ENCODE results near the gene ZDHHC11B.

Gene ZDHHC11B

DNA sequence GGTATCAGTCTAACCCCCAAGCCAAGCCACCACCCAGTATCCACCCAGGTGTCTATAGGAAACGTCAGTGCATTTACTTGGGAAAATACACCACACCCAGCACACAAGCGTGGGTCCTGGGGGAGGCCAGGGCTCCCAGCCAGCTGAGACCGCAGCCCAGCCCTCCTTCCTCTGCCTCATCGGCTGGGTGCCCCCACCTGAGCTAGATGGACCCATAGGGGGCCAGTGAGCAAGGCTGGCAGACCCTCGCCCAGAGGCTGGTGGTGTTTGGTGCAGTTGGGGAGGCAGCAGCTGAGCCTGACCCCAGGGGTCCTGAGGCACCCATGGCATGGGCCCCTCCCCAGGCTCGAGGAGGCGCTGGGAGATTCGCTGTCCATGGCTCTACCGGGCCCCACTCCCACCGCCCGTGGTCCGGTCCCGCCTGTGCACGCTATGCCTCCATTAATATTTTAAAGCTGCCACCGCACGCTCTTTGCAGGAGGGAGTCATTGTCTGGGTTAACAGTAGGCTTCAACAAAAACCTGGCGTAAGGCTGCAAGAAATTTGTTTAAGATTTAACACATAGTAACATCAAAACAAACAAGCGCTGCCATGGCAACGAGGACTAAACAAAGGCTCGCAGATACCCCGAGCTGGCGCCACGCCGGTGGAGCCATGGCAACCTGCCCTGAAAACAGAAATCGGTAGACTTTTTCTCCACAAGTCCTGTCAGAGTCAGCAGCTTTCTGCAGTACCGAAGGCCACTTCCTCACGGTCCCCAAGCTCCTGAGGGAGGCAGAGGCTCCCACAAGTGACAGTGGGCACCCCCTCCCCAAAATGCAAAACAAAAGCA, 112.0 kb downstream of the ZDHHC11B start:
- peak; percentile 75 for DNase-seq (ENCODE audit: low spot score)

DNA sequence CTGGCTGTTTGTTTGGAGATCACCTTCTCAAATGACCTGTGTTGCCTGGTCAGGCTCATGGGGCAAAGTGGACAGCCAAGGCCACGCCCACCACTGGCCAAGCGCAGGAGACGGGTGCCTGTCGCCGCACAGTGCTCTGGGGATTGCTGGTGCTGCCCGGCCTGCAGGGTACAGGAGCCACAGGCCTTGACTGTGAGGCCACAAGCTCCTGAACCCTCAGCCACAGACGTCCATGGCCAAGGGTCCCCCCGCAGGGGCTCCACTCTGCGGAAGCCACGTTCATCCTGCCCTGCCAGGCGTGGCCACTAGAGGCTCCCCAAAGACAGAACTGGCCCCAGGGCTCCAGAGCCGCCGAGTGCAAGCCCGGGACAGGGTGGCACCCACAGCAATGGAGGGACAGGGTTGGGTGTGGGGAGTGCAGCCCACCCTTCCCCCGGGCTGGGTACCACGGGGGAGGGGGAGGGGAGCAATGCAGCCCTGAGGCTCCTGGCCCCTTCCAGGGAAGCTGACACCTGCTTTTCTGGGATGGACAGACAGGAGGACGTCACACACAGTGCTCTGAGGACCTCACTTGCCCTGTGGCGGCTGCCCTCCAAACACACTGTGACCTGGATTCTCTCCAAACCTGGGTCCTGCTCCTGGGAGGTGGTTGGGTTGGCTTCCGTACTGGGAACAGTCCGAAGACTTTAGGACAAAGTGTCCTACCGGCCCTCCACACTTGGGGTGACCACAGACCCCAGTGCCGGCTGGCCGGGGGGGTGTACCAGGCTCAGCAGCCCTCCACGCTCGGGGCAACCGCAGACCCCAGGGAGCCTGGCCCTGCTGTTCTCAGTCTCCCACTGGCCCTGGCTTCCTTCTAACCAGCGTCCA, 112.8 kb downstream of the ZDHHC11B start:
- DNase-seq (ENCODE audit: low spot score), result peak; percentile 82

DNA sequence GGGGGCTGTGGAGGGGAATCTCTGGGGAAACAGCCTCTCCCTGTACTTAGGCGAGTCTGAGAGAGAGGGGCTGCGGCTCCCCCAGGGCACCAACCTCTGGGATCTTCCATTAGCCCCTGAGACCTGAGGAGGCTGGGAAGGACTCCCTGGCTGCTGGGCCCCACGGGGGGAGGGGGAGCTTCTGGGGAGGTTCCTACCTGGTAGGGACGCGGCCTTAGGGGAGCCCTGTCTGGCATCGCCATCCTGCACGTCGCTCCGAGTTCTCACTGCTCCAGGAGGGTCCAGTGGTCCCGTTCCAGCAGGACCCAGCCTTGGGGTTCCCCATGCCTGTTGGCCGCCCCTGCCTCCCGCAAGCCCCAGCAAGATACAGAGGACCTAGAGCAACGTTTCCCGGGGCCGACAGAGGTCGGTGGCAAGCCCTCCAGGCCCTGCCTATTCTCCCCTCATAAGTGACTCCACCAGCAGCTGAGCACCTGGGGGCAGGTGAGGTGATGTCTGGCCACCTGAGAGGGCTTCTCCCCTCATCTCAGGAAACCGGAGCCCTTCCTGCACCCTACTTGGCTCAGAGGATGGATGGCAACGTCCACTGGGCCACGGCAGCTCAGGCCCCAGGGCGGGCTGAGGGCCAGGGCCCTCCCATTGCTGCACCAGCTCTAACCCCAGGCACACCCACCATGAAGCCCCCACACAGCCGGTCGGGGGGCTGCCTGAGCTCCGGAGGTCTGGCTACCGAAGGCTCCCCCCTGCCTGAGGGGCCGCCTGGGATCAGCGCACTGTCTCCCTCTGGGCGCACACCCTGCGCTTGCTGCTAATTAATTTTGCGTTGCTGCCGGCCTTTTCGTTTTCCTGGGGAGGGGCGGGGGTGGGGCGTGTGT, 113.9 kb downstream of the ZDHHC11B start:
- no peak for DNase-seq (ENCODE audit: low spot score)

DNA sequence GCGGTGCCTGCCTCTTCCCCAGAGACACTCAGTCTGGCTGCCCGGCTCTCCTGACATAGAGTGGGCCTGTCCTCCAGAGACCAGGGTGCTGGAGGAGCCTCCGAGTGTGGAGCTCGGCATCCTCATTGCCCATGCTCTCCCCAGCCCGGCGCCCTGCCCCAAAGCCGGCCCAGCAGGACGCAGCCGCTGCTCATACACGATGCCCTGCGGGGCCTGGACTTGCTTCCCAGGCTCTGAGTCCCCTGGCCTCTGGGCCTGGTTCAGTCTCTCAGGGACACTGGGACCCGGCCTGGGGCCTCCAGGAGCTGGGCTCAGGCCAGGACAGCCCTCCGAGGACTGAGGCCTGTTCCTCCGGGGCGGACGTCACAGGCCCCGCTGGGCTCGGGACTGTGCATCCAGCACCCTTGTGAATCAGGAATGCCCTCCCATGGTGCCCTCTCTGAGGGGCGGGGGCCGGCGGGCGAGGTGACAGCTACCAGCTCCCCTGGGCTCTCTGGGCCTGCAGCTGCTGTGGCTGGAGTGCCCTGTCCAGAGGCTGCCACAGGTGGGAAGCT, 114.6 kb downstream of the ZDHHC11B start:
- DNase-seq (ENCODE audit: low spot score), result no peak

DNA sequence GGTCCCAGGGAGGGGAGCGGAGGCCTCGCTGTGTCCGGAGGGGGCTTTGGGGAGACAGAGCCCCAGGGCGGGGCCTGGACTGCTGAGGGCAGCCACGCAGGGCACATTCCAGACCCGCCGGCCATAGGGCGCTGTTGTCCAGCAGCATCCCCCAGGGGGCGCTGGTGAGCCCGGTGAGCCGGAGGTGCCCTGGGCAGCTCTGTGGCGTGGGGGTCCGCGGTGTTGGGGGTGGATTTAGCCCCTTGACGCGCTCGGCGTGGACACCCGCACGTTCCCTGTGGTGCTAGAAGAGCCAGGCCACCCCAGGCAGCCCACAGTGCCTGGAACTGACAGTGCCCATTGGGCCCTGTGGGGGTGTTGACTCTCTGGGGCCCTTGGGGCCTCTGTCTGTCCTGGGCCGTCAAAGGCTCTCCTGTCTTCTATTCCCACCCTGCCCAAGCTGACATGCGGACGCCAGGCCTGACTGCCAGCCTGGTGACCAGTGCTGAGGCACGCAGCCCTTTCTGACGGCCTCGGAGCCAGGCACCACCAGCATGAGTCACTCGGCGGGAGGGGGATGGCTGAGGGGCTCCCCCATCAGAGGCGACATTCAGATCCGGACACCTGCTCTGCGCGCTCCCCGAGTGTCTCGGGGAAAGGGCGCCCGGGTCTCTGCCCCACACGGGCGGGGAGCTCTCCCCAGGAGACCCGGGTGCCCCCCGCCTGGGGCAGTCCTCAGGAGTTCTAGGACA, 115.3 kb downstream of the ZDHHC11B start:
- DNase-seq (ENCODE audit: low spot score), result peak; percentile 98

DNA sequence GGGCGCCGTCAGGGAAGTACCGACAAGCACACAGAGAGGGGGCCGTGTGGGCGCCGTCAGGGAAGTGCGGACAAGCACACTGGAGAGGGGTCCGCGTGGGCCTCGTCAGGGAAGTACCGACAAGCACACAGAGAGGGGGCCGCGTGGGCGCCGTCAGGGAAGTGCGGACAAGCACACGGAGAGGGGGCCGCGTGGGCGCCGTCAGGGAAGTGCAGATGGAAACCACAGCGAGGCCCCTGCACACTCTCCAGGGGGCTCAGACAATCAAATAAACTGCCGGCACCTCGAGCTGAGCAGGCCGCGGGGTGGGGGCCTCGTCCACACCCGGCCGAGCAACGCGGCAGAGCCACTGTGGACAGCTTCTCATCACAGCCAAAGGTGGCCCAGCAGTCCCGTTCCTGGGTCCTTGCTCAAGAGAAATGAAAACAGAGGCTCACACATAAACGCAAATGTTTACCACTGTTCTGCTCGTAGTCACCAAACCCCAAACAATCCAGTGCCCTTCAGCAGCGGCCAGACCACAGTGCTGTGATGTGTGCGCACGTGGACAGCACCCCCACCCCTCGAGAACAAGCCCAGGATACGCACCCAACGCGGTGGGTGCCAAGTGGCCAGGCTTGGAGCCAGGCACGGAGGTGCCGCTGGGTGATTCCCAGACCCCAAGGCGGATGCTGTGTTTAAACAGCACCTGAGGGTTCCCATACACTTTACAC, 116.1 kb downstream of the ZDHHC11B start:
- peak; percentile 52 for DNase-seq (ENCODE audit: low spot score)

DNA sequence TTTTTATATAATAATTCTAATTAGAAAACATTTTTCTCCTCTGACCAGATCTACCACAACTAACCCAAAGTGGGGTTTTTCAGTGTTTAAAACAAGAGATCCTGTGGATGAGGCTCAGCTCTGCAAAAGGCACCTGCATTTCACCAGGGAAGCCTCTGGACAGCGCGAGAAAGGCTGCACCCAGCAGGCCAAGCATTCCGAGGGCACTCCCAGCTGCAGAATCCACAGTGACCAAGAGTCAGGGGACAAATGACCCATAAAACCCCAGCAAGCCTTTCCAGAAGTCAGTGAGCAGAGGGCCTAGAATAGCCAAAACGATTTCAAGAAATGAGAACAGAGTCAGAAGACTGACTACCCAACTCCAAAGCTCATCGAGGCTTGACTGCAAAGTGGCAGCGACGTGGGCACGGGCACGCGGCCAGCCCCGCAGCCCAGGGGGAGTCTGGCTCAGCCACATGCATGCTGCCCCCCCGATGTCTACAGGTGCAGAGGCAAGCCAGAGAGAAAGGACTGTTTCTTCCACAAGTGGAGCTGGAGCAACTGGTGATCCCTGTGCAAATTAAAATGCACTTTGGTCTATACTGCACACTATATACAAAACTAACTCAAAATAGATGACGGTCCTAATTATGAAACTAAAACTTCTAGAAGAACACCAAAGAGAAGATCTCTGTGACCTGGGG, 117.6 kb downstream of the ZDHHC11B start:
- no peak for DNase-seq (ENCODE audit: low spot score)

DNA sequence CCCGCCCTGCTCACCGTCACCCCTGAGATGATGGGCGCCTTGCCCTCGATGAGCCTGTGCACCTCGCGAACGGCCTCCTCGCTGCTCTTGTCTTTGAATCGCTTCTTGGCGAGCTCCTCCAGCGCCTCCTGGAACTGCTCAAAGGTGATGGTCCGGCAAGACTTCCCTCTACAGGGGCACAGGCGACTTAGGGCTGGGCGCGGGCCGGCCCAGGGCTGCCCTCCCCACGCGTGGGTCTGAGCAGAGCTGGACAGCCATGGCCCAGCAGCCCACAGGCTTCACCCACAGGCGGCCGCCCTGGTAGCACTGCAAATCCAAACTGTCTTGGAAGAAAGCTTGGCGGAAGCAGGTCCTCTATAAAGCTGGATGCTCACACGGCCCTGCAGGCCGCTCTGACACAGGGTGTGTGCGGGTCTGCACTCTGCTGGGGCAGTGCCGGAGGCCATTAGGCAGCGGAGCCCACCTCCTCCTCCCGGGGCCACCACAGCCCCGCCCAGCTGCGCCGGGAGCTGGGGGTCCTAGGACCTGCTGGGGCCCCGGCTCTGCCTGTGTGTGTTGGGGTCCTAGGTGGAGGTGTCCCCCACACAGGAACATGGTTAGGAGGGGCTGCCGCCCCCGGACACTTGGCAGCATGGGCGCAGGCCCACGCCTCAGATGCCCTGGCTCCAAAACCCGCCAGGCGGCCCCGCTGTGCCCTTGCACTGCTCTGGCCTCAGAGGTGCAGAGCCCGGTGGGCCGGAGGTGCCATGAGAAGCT, 118.4 kb downstream of the ZDHHC11B start:
- no peak for DNase-seq (ENCODE audit: low spot score)

DNA sequence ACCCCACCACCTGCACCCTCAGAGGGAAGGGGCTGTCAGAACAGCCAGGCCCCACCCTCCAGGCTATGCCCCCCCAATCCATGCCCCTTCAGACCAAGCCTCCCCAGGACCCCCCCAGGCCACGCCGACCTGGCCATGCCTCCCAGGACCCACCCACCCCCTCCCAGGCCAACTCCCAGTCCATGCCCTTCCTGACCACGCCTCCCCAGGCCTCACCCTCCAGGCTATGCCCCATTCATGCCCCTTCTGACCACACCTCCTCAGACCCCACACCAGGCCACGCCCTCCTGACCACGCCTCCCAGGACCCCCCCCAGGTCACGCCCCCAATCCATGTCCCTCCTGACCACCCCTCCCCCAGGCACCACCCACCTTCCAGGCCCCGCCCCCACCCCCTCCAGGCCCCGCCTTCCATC, 119.0 kb downstream of the ZDHHC11B start:
- no peak for DNase-seq (ENCODE audit: low spot score)

DNA sequence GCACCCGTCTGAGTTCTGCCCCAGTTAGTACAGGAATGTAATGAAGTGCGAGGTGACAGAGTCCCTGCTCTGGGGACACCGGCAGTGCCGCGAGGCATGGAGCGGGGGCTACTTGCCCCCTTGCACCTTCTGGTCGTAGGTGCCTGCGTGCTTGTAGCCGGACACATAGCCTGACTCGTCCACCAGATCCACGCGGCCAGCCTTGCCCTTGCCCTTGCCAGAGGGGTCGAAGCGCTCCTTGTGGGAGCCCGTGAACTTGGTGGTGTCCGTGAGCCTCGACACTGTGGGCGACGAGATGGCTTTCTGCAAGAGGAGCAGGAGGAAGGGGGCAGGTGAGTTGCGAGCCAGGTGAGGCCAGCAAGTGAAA, 119.6 kb downstream of the ZDHHC11B start:
- DNase-seq (ENCODE audit: low spot score), result no peak

DNA sequence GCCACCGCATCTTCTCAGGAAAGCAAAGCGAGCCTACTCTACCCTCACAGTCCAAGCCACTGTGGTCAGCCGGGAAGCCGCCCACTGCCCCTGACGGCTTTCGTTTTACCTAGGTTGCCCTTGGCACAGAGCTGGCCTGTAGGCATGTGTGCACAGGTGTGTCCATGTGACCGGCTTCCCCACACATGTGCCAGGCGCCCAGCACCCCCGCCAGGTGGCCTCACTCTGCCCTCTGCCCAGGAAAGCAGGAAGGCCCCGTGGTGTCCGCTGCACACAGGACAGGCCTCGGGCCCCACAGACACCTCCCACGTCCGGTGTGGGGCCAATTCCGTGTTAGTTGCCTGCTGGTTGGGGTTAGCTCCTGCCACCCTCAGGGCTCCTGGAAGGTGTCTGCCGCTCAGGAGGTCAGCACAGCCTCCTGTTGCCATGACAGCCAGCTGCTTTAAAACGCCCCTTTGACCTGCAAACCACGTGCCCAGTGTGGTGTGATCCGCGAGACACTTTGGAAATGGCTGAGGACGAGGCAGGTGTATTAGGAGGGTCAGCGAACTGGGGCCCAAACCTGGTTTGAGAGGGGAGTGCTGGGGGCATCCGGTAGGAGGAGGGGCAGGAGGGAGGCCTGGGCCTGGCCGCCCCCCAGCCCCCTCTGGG, 120.1 kb downstream of the ZDHHC11B start:
- no peak for DNase-seq (ENCODE audit: low spot score)

DNA sequence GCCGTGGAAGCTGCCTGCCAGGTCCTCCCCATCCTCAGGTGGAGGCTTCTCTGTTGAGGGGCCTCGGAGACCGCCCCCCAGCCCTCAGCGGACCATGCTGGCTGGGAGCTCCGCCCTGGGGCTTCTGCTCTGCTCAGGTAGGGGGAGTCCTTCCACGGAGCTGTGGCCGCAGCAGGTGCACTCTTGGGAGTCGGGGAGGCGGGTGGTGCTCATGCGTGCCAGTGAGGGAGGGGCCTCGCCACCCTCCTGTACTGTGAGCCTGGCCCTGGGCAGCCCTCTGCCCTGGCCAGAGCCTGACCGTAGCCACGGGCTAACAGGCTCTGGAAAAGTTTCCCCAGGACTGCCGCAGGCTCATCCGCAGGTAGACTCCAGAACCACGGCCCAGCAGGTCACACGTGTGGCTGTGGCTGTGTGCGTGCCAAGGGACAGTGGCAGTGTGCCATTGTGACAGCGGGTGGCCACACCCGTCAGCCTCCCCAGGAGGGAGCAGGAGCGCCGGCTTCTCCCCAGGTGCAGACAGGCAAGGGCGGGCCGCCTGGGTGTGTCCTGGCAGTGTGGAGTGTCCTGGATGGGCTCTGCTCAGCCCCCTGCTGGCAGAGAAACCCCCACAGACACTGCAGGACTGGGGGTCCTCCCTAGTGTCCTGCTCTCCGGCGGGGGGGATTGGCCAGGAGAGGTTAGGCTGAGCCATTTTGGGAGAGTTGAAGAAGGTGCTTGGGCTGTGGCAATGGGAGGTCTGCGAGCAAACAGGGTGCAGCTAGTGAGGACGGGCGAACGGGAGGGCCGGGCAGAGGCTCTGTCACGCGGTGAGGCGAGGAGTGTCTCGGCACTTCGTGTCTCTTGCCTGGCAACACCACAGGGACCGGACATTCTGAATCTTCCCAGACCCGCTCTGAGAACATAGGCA, 120.8 kb downstream of the ZDHHC11B start:
- DNase-seq (ENCODE audit: low spot score), result no peak

DNA sequence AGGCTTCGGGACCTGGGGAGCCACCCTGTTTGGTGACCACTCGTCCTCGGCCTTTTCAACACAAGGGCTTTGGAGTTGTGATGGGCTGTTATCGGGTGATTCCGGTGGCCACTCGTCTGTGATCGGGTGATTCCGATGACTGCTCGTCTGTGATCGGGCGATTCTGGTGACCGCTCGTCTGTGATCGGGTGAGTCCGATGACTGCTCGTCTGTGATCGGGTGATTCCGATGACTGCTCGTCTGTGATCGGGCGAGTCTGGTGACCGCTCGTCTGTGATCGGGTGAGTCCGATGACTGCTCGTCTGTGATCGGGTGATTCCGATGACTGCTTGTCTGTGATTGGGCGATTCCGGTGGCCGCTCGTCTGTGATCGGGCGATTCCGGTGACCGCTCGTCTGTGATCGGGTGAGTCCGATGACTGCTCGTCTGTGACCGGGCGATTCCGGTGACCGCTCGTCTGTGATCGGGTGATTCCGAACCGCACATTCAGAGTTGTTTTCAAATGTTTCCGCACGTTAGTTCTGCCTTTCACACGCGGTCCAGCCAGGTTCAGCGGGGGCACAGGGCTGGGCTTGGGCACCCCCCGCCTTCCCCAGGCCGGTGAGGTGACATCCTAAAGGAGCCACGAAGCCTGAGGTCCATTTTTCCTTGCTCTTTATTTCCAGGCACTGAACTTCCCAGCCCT, 121.6 kb downstream of the ZDHHC11B start:
- no peak for DNase-seq (ENCODE audit: low spot score)

DNA sequence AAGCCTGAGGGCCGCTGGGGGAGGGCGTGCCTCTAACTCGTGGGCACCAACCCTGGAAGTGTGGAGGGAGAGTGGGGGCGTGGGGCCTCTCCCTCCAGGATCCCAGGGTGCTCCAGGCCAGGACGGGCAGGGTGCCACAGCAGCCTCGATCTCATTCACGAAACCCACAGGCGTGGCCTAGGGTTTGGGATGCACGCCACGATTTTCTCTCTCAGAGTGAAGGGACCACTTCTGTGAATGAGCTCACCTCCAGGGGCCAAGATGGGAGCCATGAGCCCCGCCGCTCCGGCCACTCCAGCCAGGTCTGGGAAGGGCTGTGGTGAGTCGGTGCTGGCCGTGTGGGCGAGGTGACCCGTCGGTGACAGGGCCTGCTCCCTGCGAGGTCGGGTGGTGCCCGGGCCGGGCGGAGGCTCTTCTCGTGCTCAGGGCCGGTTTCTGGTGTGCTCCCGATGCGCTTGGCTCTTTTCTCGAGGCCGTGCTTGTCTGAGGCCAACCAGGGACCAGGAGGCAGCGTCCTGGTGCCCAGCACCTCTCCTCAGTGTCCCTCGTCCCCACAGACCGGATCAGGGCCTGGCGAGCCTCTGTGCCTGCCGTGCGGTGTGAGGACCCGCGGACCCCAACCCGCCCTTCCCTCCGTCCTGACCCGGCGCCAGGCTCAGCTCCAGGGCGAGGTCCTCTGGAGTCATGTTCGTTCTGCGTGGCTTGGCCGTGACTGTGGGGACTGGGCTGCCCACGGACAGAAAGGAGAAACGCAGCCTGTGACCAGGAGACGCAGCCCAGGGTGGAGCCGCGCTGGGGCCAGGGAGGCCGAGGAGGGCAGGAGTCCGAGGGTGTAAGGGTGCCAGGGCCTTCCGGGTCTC, 122.4 kb downstream of the ZDHHC11B start:
- no peak for DNase-seq (ENCODE audit: low spot score)

DNA sequence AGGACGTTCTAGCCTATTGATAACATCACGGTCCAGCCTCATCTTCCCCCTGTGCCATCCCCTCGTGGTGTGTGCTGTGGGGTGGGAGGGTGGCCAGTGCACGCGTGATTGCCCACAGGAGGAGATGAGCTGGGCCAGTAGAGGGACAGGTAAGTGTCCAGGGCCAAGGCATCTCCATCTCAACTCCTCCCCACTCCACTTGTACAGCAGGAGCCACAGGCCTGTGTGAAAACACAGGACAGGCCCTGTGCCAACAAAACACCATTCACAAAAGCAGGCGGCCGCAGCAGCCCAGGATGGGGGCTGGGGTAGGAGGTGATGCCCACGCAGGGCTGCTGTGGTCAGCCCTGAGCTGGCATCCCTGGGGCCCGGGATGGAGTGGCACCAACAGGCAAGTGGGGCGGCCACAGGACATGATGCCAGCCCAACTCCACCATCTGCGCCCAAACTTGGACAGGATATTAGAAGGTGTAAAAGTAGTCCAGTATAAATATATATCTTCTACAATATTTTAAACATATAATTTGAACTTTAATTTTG, 124.0 kb downstream of the ZDHHC11B start:
- DNase-seq (ENCODE audit: low spot score), result no peak

Data from pons (tissue), 1 donor.